EL (cell line): ENCODE measurements around the gene BDKRB2.

Experiments used
- DNase-seq: peaks from one replicate; pipeline ENCODE4 v3.0.0-alpha.2; 2016

The BDKRB2 gene

GRCh38 chr14:96204151-96205058, at the start of gene BDKRB2:
TSS of gene BDKRB2 (plus strand) at chr14:96204839. CDS start at chr14:96237108, 32,269 bp downstream.
- peak; percentile 90 for DNase-seq

- no peak for DNase-seq
Measured at GRCh38 chr14:96154900-96155299, 49.7 kb upstream of the BDKRB2 start.

DNA sequence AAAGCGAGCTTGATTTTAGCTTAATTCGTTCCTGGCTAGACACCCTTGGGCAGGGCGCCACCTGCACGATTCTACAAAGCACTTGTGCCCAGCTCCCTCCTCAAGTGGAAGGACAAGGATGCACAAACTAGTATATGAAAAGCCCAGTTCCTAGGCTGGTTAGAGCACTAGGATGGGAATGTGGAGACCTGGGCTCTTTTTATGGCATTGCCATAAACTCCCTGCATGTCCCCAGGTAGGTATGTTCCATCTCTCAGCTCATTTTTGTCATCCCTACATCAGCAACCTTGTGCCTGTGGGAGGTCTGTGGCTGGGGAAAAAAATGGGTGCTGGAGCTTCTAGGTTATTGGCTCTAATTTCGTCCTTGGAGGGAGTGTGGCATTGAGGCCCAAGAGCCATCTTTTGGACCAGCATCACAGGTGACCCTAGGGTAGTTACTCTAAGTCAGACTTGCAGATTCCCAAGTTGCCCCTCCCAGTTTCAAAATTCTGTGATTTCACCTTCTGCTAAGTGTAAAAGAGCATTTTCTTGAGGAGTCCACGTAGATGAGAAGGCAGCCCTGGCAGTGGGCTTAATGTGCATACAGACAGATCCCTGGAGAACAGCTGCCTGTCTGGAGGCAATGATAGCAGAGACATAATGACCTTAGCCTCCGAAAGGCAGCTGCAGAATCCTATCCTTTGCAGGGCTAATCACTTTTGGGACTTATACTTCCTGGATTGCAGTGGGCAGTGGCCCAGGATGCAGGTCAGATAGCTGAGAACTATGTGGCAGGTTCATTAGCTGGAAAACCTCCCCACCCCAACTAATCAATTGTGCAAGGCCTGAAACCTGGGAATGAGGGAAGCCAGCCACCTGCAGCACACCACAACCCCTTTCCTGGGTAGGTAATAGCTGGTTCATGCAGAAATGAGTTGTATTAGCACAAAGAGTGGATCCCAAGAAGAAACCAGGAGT, 47.6 kb upstream of the BDKRB2 start:
- DNase-seq = no peak

DNA sequence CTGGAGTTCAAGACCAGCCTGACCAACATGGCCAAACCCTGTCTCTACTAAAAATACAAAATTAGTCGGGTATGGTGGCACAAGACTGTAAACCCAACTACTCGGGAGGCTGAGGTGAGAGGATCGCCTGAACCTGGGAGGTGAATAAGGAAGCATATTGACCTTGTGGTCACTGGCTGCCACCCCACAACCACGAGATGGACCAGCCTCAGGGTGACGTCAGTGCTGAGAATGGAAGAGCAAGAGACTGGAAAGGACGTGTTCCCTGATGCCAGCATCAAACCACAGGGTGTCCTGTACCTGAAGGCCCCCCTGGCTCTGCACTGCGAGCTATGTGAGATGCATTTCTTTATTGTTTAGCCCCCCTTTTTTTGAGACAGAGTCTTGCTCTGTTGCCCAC, 45.9 kb upstream of the BDKRB2 start:
- DNase-seq = no peak

- no peak for DNase-seq
Measured at GRCh38 chr14:96160076-96160912, 44.3 kb upstream of the BDKRB2 start.

- DNase-seq = no peak
Measured at GRCh38 chr14:96160913-96161310, 43.7 kb upstream of the BDKRB2 start.

DNA sequence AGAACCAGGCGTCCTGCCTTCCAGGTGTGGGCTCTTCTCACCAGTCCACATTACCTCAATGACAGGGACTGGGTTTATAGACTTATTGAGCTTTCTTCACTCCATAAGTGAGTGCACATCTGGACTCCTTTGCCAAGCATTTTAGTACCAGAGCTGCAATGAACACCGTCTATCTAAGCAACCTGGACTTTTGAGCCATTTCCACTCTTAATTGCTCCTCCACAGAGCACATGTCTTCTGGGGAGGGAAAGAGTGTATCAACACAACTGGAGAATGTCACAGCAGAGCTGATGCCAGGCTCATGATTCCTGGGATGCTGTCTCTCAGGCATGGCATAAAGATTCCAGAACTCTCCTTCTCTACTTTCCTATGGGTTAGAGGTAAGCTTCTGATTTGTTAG, 43.0 kb upstream of the BDKRB2 start:
- no peak for DNase-seq

GRCh38 chr14:96162265-96162664, 42.4 kb upstream of the BDKRB2 start:
- DNase-seq = peak; percentile 55

GRCh38 chr14:96162741-96163140, 41.9 kb upstream of the BDKRB2 start:
- peak; percentile 98 for DNase-seq

DNA sequence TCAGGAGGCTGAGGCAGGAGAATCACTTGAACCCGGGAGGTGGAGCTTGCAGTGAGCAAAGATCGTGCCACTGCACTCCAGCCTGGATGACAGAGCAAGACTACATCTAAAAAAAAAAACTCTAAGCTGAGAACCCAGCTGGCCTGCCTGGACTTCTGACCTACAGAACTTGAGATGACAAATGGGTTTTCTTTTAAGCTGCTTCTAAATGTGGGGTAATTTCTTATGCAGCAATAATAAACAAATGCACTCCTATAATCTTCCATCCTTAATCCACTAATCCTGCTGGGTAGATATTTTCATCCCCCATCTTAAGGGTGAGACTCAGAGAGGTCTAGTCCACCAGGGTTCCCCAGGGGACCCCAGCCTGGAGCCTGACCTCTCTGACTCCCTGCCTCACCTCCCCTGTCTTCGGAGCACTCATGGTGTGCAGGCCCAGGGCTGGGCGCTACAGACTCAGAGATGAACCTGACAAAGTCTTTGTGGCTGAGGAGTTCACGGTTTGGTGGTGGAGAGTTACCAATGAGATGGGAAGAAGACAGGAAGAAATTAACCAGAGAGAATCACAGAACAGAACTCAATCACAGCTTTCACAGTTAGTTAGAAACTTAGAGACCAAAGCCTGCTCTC, 39.7 kb upstream of the BDKRB2 start:
- no peak for DNase-seq

DNA sequence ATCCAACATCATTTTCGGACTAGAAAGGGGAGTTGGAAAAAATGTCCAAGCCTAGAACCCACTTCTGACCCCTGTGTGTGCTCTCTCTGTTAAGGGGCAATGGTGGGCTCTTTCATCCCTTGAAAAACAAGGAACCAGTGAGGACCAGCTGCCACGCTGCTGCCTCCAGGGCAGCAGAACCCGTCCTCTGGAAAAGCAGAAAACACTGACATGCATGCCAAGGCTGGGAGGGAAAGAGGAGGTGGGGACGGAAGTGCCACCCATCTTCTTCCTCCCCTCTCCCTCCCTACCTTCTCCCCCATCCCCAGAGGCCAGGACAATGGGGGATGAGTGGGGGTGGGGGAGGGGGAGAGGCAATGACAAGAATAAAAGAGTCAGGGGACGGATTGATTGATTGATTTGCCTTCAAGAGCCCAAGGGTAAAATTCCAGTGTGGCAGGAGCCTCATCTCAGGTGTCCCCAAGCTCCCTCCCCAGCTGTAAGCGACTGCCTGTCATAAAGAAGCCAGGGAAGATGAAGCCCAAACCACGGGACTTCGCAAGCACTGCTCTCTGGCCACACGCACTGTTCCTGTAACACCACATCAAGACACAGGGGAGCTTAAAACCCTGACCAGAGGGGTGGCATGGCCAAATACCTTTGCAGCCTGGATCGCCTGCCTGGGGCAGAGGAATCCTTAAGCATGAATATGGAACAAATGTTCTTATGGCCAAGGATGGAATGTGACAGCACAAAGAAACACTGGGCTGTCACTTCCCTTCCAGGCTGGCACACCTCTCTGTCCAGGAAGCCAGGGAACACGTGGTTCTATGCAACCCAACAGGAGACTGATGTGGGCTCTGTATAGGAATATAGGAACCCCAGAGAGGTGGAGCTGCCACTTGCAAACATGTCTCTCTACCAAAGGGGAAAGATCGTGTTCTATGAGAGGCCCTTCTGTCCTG, 38.9 kb upstream of the BDKRB2 start:
- no peak for DNase-seq

DNA sequence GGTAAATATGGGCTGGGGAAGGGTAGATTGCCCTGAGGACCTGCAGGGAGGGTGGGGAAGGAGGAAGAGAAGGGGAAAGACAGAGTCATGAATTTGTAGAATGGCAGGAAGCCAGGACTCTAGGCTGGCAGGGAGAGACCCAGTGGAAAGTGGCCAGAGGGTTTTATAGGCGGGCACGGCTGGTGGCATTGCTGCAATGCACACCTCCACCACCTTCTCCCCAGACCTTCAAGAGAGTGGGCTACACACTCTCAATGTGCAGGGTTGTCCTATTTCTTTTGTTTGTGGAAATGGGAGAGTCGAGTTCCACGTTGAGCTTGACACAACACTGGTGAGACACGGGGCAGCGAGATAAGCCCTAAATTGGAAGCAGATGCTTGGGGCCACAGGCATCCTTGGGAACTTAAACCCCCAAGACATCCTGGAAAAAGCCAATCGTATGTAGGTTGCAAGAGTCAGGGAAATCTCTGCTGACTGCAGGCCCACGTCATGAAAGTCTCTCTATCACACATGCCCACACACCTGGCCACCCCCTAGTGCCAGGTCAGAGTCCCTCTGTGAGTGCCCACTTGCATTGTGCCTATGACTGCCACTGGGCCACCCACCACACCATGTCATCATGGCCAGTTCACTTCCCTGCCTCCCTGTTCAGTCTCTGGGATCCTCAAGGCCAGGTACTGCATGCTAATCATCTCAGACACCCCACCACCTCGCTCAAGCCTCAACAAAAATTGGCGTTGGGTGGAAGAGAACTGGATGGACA, 38.0 kb upstream of the BDKRB2 start:
- peak; percentile 46 for DNase-seq

- DNase-seq = peak; percentile 86
Measured at GRCh38 chr14:96167224-96168148, 37.2 kb upstream of the BDKRB2 start.

GRCh38 chr14:96168581-96168980, 36.1 kb upstream of the BDKRB2 start:
- no peak for DNase-seq

DNA sequence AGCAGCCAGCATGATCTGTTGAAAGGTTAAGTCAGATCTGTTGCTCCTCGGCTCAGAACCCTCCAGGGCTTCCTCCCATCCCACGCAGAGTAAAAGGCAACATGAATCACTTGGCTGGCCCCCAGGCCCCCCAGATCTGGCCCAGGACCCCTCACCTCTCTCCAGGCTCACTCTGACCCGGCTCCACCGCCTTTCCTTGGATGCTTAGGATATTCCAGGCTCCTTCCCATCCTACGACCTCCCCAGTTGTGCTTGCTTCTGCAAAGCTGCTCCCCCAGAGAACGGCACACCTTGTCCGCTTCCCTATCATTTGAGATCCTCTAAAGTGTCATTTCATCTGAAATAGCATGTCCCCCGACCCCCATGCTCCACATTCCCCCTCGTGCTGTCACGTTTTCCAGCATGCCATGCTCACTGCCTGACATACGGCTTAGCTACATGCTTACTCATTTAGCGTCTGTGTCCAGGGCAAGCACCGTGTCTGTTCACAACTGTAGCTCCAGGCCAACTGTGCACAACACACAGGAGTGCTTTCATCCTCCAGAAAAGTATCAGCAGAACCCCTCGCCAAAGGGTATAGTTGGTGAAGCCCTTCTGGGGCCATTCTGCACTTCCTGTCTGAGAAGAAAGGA, 33.6 kb upstream of the BDKRB2 start:
- no peak for DNase-seq

- no peak for DNase-seq
Measured at GRCh38 chr14:96173636-96174475, 30.8 kb upstream of the BDKRB2 start.

- peak; percentile 64 for DNase-seq
Measured at GRCh38 chr14:96176275-96176674, 28.4 kb upstream of the BDKRB2 start.

- peak; percentile 42 for DNase-seq
Measured at GRCh38 chr14:96176811-96177211, 27.8 kb upstream of the BDKRB2 start.
